Measurements from ENCODE around the gene OAS2. TPM values are rescaled to one million over a fixed set of nuclear protein-coding genes. Genes with fewer than 3 reads are reported as not detected.
A peak's percentile ranks its signal among the peaks of the same experiment; 100 is the strongest.

Gene OAS2
- total and polyA plus RNA-seq, 10 of the 15 experiments (the other 5 are each of a cell fraction or from before 2014, with no cell fraction given), result 32.4 to 290 (median 90.2) TPM

DNA sequence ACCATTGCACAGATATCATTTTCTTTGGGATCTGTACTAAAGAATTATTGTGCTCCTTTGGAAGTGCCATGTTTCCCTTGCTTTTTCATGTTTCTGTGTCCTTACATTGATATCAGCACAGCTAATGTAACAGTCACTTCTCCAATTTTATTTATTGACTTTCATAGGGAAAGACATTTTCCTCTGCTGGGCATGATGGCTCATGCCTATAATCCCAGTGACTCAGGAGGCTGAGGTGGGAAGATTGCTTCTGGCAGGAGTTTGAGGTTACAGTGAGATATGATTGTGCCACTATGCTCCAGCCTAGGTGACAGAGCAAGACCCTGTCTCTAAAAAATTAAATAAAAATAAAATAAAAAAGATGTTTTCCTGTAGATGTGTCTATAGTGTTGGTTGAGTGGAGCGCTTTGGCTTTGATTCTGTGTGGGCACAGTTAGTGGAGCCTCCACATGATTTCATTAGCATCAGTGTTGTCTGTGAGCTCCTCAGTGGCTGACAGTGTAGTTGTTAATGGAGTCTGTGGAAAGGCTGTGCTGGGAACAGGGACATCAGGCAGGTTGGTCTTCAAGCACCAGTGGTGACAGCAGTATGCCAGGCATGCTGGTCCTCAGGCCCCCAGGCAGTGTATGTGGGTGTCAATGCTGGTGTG is 7.4 kb downstream of the OAS2 start:
- RAD21 ChIA-PET (ENCODE audit: unreplicated experiment), result no interaction called here
- H3K4me2 ChIP-seq (ENCODE audit: control insufficient read depth, insufficient read depth), result peak overlapping the region; percentile 38; the same call in 1 of the 2 replicates
- H3K79me2 ChIP-seq (ENCODE audit: control insufficient read depth, insufficient read depth, low read length), result peaks cover 75% of the 10 kb centered on the region
- intact Hi-C loops (cut with micrococcal nuclease; ENCODE audit: unreplicated experiment) (no loop called here), in situ Hi-C loops (cut with MboI) (no loop called here)
- no peaks in the 10 kb centered on the region; the same call in 1 of the 2 replicates for H4K20me1 ChIP-seq (ENCODE audit: control insufficient read depth, insufficient read depth)
- FAIRE-seq (no peak), ATAC-seq (no peak), DNase-seq (ENCODE audit: low read depth, low spot score) (no peak)
- WGBS (ENCODE audit: insufficient coverage, insufficient replicate concordance, low lambda C conversion rate, missing lambda C conversion rate), result 95% methylated on average over 1 of the region's 1 CpG
- H3K27me3 ChIP-seq (replicated peaks in 1 of 2; ENCODE audit: control insufficient read depth in 2 of 2, insufficient read depth in 2 of 2, low read length in 1 of 2), result no peaks in the 10 kb centered on the region
- H3K9me3 ChIP-seq (replicated peaks; ENCODE audit: control insufficient read depth, insufficient read depth, low read length), result peaks cover 44% of the 10 kb centered on the region
- H3K27ac ChIP-seq (ENCODE audit: control insufficient read depth, insufficient read depth), result no peak overlapping the region
- peaks cover 17% of the 10 kb centered on the region for H3K4me1 ChIP-seq (ENCODE audit: control insufficient read depth, insufficient read depth, low read length)
- SMC1A ChIA-PET (ENCODE audit: uncharacterized antibody, unreplicated experiment), result no interaction called here
- POLR2A ChIA-PET, result no interaction called here
- peak overlapping the region; percentile 16; the same call in 1 of the 2 replicates for H3K4me3 ChIP-seq
- BruUV-seq (replicated peaks), result no TSS peak
- peaks cover 18 to 54% of the 10 kb centered on the region in 2 experiments for H3K36me3 ChIP-seq (ENCODE audit: control insufficient read depth in 2 of 2, insufficient read depth in 2 of 2, low read length in 1 of 2)
- no peak overlapping the region for H2AFZ ChIP-seq (ENCODE audit: control insufficient read depth, low read depth, low read length)
- H3K9ac ChIP-seq (ENCODE audit: control insufficient read depth, insufficient read depth, low read length), result no peak overlapping the region
- CTCF ChIA-PET, result interaction anchor here (1.2 to 2.9 kb wide), 3 partner anchors 9 to 85 kb away, joined by 3 to 21 read pairs (median 4); no protein-coding TSS in a partner anchor
- TF ChIP-seq SUPT20H (IDR thresholded peaks at IDR 0.05; ENCODE audit: borderline replicate concordance, control insufficient read depth, low read depth, low read length) (no peak), SP1 (IDR thresholded peaks at IDR 0.05; ENCODE audit: low read depth, low read length) (no peak), FOS (IDR thresholded peaks at IDR 0.05; ENCODE audit: borderline replicate concordance, extremely low read depth, insufficient read length) (no peak), YBX1 (IDR thresholded peaks at IDR 0.05) (no peak), HDAC2 (IDR thresholded peaks at IDR 0.05) (no peak), SUZ12 (IDR thresholded peaks at IDR 0.05; ENCODE audit: unreplicated experiment) (no peak), NFXL1 (IDR thresholded peaks at IDR 0.05; ENCODE audit: borderline replicate concordance) (no peak), ZNF274 (IDR thresholded peaks at IDR 0.05; ENCODE audit: insufficient read depth, insufficient read length) (no peak), CBFB (IDR thresholded peaks at IDR 0.05; ENCODE audit: low read depth) (no peak), ZNF24 (IDR thresholded peaks at IDR 0.05) (no peak), BMI1 (IDR thresholded peaks at IDR 0.05; ENCODE audit: borderline replicate concordance) (no peak), EGR1 (IDR thresholded peaks at IDR 0.05; ENCODE audit: borderline replicate concordance in 1 of 2, low read depth in 2 of 2, low read length in 2 of 2) (no peak)
- TF ChIP-seq, protein P1, sequence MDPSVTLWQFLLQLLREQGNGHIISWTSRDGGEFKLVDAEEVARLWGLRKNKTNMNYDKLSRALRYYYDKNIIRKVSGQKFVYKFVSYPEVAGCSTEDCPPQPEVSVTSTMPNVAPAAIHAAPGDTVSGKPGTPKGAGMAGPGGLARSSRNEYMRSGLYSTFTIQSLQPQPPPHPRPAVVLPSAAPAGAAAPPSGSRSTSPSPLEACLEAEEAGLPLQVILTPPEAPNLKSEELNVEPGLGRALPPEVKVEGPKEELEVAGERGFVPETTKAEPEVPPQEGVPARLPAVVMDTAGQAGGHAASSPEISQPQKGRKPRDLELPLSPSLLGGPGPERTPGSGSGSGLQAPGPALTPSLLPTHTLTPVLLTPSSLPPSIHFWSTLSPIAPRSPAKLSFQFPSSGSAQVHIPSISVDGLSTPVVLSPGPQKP (IDR thresholded peaks at IDR 0.05; ENCODE audit: low read depth, low read length), result no peak
- TF ChIP-seq, protein P2, sequence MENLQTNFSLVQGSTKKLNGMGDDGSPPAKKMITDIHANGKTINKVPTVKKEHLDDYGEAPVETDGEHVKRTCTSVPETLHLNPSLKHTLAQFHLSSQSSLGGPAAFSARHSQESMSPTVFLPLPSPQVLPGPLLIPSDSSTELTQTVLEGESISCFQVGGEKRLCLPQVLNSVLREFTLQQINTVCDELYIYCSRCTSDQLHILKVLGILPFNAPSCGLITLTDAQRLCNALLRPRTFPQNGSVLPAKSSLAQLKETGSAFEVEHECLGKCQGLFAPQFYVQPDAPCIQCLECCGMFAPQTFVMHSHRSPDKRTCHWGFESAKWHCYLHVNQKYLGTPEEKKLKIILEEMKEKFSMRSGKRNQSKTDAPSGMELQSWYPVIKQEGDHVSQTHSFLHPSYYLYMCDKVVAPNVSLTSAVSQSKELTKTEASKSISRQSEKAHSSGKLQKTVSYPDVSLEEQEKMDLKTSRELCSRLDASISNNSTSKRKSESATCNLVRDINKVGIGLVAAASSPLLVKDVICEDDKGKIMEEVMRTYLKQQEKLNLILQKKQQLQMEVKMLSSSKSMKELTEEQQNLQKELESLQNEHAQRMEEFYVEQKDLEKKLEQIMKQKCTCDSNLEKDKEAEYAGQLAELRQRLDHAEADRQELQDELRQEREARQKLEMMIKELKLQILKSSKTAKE (IDR thresholded peaks at IDR 0.05; ENCODE audit: low read depth, poor library complexity, severe bottlenecking), result no peak
- TF ChIP-seq, protein P3, sequence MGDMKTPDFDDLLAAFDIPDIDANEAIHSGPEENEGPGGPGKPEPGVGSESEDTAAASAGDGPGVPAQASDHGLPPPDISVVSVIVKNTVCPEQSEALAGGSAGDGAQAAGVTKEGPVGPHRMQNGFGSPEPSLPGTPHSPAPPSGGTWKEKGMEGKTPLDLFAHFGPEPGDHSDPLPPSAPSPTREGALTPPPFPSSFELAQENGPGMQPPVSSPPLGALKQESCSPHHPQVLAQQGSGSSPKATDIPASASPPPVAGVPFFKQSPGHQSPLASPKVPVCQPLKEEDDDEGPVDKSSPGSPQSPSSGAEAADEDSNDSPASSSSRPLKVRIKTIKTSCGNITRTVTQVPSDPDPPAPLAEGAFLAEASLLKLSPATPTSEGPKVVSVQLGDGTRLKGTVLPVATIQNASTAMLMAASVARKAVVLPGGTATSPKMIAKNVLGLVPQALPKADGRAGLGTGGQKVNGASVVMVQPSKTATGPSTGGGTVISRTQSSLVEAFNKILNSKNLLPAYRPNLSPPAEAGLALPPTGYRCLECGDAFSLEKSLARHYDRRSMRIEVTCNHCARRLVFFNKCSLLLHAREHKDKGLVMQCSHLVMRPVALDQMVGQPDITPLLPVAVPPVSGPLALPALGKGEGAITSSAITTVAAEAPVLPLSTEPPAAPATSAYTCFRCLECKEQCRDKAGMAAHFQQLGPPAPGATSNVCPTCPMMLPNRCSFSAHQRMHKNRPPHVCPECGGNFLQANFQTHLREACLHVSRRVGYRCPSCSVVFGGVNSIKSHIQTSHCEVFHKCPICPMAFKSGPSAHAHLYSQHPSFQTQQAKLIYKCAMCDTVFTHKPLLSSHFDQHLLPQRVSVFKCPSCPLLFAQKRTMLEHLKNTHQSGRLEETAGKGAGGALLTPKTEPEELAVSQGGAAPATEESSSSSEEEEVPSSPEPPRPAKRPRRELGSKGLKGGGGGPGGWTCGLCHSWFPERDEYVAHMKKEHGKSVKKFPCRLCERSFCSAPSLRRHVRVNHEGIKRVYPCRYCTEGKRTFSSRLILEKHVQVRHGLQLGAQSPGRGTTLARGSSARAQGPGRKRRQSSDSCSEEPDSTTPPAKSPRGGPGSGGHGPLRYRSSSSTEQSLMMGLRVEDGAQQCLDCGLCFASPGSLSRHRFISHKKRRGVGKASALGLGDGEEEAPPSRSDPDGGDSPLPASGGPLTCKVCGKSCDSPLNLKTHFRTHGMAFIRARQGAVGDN (IDR thresholded peaks at IDR 0.05), result no peak
